ENCODE measurements around the gene GLIS2. TPM values are rescaled to one million over a fixed set of nuclear protein-coding genes. Genes with fewer than 3 reads are reported as not detected.

GLIS2 gene
- total and polyA plus RNA-seq, 10 of the 15 experiments (the other 5 are each of a cell fraction or from before 2014, with no cell fraction given) = 0.03 to 0.64 (median 0.18) TPM; not detected in 4

DNA sequence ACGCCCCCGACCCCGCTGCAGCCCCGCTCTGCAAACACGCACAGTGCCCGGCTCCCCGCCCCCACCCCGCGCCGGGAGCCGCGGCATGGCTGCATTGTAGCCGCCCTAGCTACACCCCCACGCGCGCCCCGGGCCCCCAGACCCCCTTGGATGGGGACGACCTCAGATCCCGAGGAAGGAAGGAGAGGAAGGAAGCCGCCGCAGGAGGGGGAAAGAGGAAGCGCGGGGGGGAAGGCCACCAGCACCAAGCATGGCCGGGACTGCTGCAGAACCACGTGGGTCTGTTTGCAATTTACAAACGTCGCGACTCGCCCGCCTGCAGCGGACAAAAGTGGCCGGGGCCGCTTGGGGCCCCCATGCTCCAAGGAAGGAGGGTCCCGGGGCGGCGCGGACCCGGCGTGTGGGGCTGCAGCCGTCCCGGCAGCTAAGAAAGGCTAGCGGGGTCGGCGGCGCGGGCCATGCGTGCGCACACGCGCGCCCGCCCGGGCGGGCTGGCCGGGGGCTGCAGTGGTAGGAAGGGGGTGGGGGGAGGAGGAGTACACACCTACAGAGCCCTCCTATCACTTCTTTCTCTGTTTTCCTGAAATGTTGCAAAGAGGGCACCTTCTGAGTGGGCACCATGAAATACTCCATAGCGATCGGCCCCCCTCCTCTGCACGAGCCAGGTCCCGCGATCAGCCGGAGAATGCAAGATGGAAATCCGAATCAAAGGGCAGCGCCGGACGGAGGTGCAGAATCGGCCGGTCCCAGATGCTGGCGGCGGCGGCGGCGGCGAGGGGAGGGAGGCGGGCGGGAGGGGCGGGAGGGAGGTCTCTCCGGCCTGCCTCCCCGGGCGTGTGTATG lies 43.5 kb upstream of the GLIS2 start (continued):
- TF ChIP-seq ESRRA (IDR thresholded peaks at IDR 0.05; ENCODE audit: low read length) = no peak
- TF ChIP-seq, protein P1, sequence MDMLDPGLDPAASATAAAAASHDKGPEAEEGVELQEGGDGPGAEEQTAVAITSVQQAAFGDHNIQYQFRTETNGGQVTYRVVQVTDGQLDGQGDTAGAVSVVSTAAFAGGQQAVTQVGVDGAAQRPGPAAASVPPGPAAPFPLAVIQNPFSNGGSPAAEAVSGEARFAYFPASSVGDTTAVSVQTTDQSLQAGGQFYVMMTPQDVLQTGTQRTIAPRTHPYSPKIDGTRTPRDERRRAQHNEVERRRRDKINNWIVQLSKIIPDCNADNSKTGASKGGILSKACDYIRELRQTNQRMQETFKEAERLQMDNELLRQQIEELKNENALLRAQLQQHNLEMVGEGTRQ (IDR thresholded peaks at IDR 0.05; ENCODE audit: borderline replicate concordance, low read depth, low read length) = no peak
- no peak for TF ChIP-seq ASH2L (IDR thresholded peaks at IDR 0.05; ENCODE audit: borderline replicate concordance, low read depth)
- no peak for TF ChIP-seq ZNF274 (IDR thresholded peaks at IDR 0.05; ENCODE audit: insufficient read depth, insufficient read length)
- TF ChIP-seq POLR2A (IDR thresholded peaks at IDR 0.05; ENCODE audit: low read depth, low read length) = 0 out of 2 replicates have a peak, but pooled peaks have one; percentile 12
- no peak for TF ChIP-seq SUZ12 (IDR thresholded peaks at IDR 0.05; ENCODE audit: unreplicated experiment)
- TF ChIP-seq GABPA (IDR thresholded peaks at IDR 0.05; ENCODE audit: low read depth) = no peak
- no peak for TF ChIP-seq BRCA1 (IDR thresholded peaks at IDR 0.05; ENCODE audit: low read depth, low read length)

DNA sequence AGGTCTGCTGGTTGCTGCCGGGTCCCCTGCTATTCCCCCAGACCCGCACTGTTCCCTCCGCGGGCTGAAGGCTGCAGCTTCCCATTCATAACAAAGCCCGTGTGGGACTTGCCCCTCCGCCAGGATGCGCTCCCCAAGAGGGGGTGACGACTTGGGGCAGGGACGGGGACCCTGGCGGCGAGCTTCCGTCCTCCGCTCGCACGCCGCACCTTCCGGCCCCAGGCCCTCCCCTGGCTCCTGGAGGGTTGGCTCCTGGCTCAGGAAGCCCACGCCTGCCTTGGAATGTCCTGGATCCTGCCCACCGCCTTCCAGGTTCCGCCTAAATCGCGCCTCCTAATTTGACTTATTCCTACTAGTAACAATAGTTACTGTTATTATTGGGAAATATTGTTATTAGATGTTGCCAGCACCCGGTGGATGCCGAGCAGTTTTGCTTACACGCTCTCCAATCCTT lies 42.0 kb upstream of the GLIS2 start:
- Histone ChIP-seq H3K9ac (ENCODE audit: control insufficient read depth, insufficient read depth, low read length) (peak overlapping the region; percentile 66), H3K79me2 (ENCODE audit: control insufficient read depth, insufficient read depth, low read length) (peaks cover 20% of the 10 kb centered on the region), H3K36me3 (ENCODE audit: control insufficient read depth in 2 of 2, insufficient read depth in 2 of 2, low read length in 1 of 2) (no peaks in the 10 kb centered on the region), H3K4me1 (ENCODE audit: control insufficient read depth, insufficient read depth, low read length) (no peaks in the 10 kb centered on the region; the same call in 1 of the 2 replicates), H3K9me3 (replicated peaks; ENCODE audit: control insufficient read depth, insufficient read depth, low read length) (no peaks in the 10 kb centered on the region), H4K20me1 (ENCODE audit: control insufficient read depth, insufficient read depth) (no peaks in the 10 kb centered on the region), H2AFZ (ENCODE audit: control insufficient read depth, low read depth, low read length) (peak overlapping the region; percentile 70), H3K4me2 (ENCODE audit: control insufficient read depth, insufficient read depth) (peak overlapping the region; percentile 94), H3K27me3 (replicated peaks in 1 of 2; ENCODE audit: control insufficient read depth in 2 of 2, insufficient read depth in 2 of 2, low read length in 1 of 2) (no peaks in the 10 kb centered on the region), H3K4me3 (peak overlapping the region; percentile 91), H3K27ac (ENCODE audit: control insufficient read depth, insufficient read depth) (0 out of 2 replicates have a peak overlapping the region, but pooled peaks have one; percentile 20)
- RAD21 ChIA-PET (ENCODE audit: unreplicated experiment) = interaction anchor here (0.7 to 1.8 kb wide), 6 partner anchors 17 to 129 kb away, joined by 4 to 8 read pairs (median 4); no protein-coding TSS in a partner anchor
- SMC1A ChIA-PET (ENCODE audit: uncharacterized antibody, unreplicated experiment) = interaction anchor here (1.2 to 1.4 kb wide), 2 partner anchors 32 to 56 kb away, joined by 3 to 4 read pairs; no protein-coding TSS in a partner anchor
- CTCF ChIA-PET = interaction anchor here (0.7 to 3.0 kb wide), 6 partner anchors 20 to 291 kb away, joined by 3 to 20 read pairs (median 4); no protein-coding TSS in a partner anchor
- intact Hi-C loops (cut with micrococcal nuclease; ENCODE audit: unreplicated experiment) = loop anchor here (5.0 kb wide), 2 partner anchors 33 to 53 kb away; no protein-coding TSS in a partner anchor
- no TSS peak for BruUV-seq (replicated peaks)
- WGBS (ENCODE audit: insufficient coverage, insufficient replicate concordance, low lambda C conversion rate, missing lambda C conversion rate) = 11% methylated on average over 25 of the region's 25 CpGs
- POLR2A ChIA-PET = interaction anchor here (0.7 kb wide), 1 partner anchor 406 kb away, joined by 4 read pairs; no protein-coding TSS in a partner anchor
- no peak for FAIRE-seq
- peak; percentile 28 for ATAC-seq
- in situ Hi-C loops (cut with MboI) = no loop called here
- no peak for DNase-seq (ENCODE audit: low read depth, low spot score)
- TF ChIP-seq MTA3 (IDR thresholded peaks at IDR 0.05; ENCODE audit: borderline replicate concordance, low read length) (no peak), FOXM1 (IDR thresholded peaks at IDR 0.05; ENCODE audit: low read depth, low read length) (peak; percentile 89; the same call in 1 of the 2 replicates), DPF2 (IDR thresholded peaks at IDR 0.05) (0 out of 2 replicates have a peak, but pooled peaks have one; percentile 34), BHLHE40 (IDR thresholded peaks at IDR 0.05; ENCODE audit: borderline replicate concordance in 1 of 2, low read depth in 2 of 2, low read length in 1 of 2) (peak in 1 of 2 experiments; percentile 16; a peak in 1 of 4 replicates), NFIC (IDR thresholded peaks at IDR 0.05; ENCODE audit: low read depth, low read length) (no peak), SMARCA5 (IDR thresholded peaks at IDR 0.05) (0 out of 2 replicates have a peak, but pooled peaks have one; percentile 44), LARP7 (IDR thresholded peaks at IDR 0.05) (peak; percentile 2; the same call in 1 of the 2 replicates), IKZF2 (IDR thresholded peaks at IDR 0.05) (peak; percentile 29 to 69; a peak in 3 of 4 replicates)
- TF ChIP-seq, protein P2, sequence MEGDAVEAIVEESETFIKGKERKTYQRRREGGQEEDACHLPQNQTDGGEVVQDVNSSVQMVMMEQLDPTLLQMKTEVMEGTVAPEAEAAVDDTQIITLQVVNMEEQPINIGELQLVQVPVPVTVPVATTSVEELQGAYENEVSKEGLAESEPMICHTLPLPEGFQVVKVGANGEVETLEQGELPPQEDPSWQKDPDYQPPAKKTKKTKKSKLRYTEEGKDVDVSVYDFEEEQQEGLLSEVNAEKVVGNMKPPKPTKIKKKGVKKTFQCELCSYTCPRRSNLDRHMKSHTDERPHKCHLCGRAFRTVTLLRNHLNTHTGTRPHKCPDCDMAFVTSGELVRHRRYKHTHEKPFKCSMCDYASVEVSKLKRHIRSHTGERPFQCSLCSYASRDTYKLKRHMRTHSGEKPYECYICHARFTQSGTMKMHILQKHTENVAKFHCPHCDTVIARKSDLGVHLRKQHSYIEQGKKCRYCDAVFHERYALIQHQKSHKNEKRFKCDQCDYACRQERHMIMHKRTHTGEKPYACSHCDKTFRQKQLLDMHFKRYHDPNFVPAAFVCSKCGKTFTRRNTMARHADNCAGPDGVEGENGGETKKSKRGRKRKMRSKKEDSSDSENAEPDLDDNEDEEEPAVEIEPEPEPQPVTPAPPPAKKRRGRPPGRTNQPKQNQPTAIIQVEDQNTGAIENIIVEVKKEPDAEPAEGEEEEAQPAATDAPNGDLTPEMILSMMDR (IDR thresholded peaks at IDR 0.05 in 2 of 3, conservative IDR thresholded peaks at IDR 0.05 in 1 of 3; ENCODE audit: control insufficient read depth in 2 of 3, extremely low read depth in 1 of 3, insufficient read depth in 1 of 3, low read depth in 3 of 3, low read length in 3 of 3) = peak; percentile 34 to 58 (median 36)
- TF ChIP-seq, protein P3, sequence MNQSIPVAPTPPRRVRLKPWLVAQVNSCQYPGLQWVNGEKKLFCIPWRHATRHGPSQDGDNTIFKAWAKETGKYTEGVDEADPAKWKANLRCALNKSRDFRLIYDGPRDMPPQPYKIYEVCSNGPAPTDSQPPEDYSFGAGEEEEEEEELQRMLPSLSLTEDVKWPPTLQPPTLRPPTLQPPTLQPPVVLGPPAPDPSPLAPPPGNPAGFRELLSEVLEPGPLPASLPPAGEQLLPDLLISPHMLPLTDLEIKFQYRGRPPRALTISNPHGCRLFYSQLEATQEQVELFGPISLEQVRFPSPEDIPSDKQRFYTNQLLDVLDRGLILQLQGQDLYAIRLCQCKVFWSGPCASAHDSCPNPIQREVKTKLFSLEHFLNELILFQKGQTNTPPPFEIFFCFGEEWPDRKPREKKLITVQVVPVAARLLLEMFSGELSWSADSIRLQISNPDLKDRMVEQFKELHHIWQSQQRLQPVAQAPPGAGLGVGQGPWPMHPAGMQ (IDR thresholded peaks at IDR 0.05; ENCODE audit: borderline replicate concordance) = no peak
